Prostate gland (tissue), 2 donors: ENCODE data around the gene GTF2F1. TPM values are rescaled to one million over a fixed set of nuclear protein-coding genes. Genes with fewer than 3 reads are reported as not detected.

Experiments
- DNase-seq: peaks from one replicate; pipeline ENCODE4 v3.0.0-alpha.2; 2019; ENCODE audit warnings: low spot score
- H3K27ac ChIP-seq, 2 donors: fragments of 200-600 bp; sonication (generic); 2 replicates each; pipeline ENCODE4 v1.5.1; 2017 to 2019
- H3K27me3 ChIP-seq: fragments of 200-600 bp; sonication (generic); replicated peaks from 2 replicates; pipeline ENCODE4 v1.5.1; 2019; ENCODE audit not compliant: insufficient read depth
- H3K36me3 ChIP-seq, 2 donors: fragments of 200-600 bp; sonication (generic); 1 replicate in 1 of 2; 2 replicates in 1 of 2; pipeline versions ENCODE4 v1.5.1 to v1.8.1; 2017 to 2019
- H3K4me1 ChIP-seq: fragments of 200-600 bp; sonication (generic); replicated peaks from 2 replicates; pipeline ENCODE4 v1.5.1; 2019
- H3K4me3 ChIP-seq, 2 donors: fragments of 200-600 bp; sonication (generic); 2 replicates each; pipeline ENCODE4 v1.5.1; 2017 to 2019
- H3K9me3 ChIP-seq: fragments of 200-600 bp; sonication (generic); 2 replicates; pipeline ENCODE4 v1.5.1; 2017
- POLR2A ChIP-seq: fragments of 450-650 bp; IDR thresholded peaks from one replicate; pipeline ENCODE4 v1.6.1; 2016; ENCODE audit warnings: antibody characterized with exemption, mild to moderate bottlenecking
- POLR2AphosphoS5 ChIP-seq: sonication (generic); formaldehyde crosslinking; IDR thresholded peaks from one replicate; pipeline ENCODE4 v1.6.1; 2017; ENCODE audit warnings: antibody characterized with exemption
- WGBS: methylation state at CpG from one replicate; pipeline ENCODE4 v1.1.5; 2018; 5-methylcytosine and 5-hydroxymethylcytosine counted together
- intact Hi-C: fragments of 100-400 bp; cut with DNase I; formaldehyde crosslinking; loops from one replicate; pipeline ENCODE4 v1.14.2; 2022
- total RNA-seq, 2 donors: library from RNA; depleted of rRNA; stranded (reverse); fragments of >200 nt; gene quantifications; one replicate each; pipeline ENCODE4 v1.1.0, GENCODE V29; 2016
- TF ChIP-seq, protein P1 (sequence below), 4 experiments: fragments of 200-600 bp in 2 of 4; fragments of 450-650 bp in 2 of 4; sonication (generic) in 2 of 4; IDR thresholded peaks; 1 replicate in 3 of 4; 2 replicates in 1 of 4; pipeline ENCODE4 v1.5.1; 2016 to 2019; ENCODE audit warnings: antibody characterized with exemption in 4 of 4, mild to moderate bottlenecking in 2 of 4, moderate library complexity in 2 of 4

GTF2F1 gene
- total RNA-seq, 2 donors from 2014 or later = 70.7 to 82.7 TPM

DNA sequence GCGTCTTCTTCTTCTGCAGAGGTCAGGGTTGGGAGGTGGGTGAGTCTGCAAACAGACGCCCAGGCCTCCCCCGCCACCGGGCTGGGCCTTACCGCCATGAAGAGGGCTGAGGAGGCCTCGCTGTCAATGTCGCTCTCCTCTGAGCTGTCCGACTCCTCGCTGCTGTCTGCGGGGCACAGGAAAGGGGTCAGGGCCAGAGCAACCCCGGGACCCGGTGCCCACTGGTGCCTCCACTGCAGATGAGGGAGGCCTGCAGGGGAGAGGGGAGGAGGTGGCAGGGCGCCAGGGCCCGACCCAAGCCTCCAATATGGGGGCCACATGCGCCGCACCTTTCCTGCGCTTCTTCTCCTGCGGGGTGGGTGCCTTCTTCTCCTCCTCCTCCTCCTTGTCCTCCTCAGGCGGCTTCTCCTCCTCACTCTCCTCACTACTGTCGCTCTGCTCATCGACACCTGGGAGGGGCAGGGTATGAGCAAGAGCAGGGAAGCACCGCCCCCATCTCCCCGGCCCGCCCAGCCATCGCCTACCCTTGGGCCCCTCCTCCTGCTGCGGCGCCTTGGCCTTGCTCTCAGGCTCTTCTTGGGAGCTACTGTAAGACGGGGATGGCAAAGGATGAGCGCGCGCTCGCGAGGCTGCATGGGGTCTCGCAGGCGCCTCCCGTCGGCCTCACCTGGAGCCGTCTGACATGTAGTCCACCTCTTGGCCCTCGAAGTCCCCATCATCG is 11.8 kb downstream of the GTF2F1 start:
- Histone ChIP-seq H3K9me3 (no peaks in the 10 kb centered on the region), H3K27me3 (no peaks in the 10 kb centered on the region), H3K4me3 (no peak overlapping the region), H3K36me3 (peaks cover 24 to 39% of the 10 kb centered on the region in 2 donors), H3K27ac (no peak overlapping the region), H3K4me1 (no peaks in the 10 kb centered on the region)
- intact Hi-C loops = no loop called here
- no peak for DNase-seq
- WGBS = 97% methylated on average over 40 of the region's 40 CpGs
- TF ChIP-seq POLR2A (no peak), POLR2AphosphoS5 (no peak)
- TF ChIP-seq, protein P1, sequence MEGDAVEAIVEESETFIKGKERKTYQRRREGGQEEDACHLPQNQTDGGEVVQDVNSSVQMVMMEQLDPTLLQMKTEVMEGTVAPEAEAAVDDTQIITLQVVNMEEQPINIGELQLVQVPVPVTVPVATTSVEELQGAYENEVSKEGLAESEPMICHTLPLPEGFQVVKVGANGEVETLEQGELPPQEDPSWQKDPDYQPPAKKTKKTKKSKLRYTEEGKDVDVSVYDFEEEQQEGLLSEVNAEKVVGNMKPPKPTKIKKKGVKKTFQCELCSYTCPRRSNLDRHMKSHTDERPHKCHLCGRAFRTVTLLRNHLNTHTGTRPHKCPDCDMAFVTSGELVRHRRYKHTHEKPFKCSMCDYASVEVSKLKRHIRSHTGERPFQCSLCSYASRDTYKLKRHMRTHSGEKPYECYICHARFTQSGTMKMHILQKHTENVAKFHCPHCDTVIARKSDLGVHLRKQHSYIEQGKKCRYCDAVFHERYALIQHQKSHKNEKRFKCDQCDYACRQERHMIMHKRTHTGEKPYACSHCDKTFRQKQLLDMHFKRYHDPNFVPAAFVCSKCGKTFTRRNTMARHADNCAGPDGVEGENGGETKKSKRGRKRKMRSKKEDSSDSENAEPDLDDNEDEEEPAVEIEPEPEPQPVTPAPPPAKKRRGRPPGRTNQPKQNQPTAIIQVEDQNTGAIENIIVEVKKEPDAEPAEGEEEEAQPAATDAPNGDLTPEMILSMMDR (IDR thresholded peaks at IDR 0.05) = no peak

- Histone ChIP-seq H3K27me3 (no peaks in the 10 kb centered on the region), H3K27ac (no peak overlapping the region), H3K9me3 (no peaks in the 10 kb centered on the region), H3K36me3 (peaks cover 24 to 39% of the 10 kb centered on the region in 2 donors), H3K4me3 (no peak overlapping the region), H3K4me1 (no peaks in the 10 kb centered on the region)
- TF ChIP-seq, protein P1 (IDR thresholded peaks at IDR 0.05) = no peak
- TF ChIP-seq POLR2A = no peak
- no peak for TF ChIP-seq POLR2AphosphoS5
- intact Hi-C loops = no loop called here
- no peak for DNase-seq
- 95% methylated on average over 3 of the region's 3 CpGs for WGBS
Observed at GRCh38 chr19:6379744-6380143, 13.2 kb downstream of the GTF2F1 start.

DNA sequence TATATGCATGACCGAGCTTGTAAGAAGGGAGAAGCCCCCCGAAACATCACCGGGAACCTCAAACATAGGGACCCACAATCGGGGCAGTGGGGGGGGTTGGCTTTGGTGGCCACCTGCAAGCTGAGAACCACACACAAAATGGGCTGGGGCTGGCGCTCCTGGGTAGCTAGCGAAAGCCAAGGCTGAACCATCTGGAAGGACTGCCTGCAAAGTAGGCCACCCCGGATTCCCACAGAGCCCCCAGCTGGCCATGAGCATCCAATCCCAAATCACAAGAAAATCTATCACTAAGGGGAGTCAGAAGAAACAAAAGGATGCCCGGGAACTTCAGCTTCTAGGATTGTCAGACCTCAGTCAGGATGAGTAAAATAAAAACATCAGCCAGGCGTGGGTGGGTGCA is 14.5 kb downstream of the GTF2F1 start:
- no peaks in the 10 kb centered on the region for H3K27me3 ChIP-seq
- TF ChIP-seq POLR2AphosphoS5 = no peak
- TF ChIP-seq POLR2A = no peak
- TF ChIP-seq, protein P1 (IDR thresholded peaks at IDR 0.05) = no peak
- H3K4me3 ChIP-seq = no peak overlapping the region
- H3K9me3 ChIP-seq = no peaks in the 10 kb centered on the region
- peaks cover 24 to 33% of the 10 kb centered on the region in 2 donors for H3K36me3 ChIP-seq
- intact Hi-C loops = no loop called here
- WGBS = 78% methylated on average over 9 of the region's 9 CpGs
- H3K27ac ChIP-seq = no peak overlapping the region
- peaks cover 3% of the 10 kb centered on the region for H3K4me1 ChIP-seq
- DNase-seq = no peak

DNA sequence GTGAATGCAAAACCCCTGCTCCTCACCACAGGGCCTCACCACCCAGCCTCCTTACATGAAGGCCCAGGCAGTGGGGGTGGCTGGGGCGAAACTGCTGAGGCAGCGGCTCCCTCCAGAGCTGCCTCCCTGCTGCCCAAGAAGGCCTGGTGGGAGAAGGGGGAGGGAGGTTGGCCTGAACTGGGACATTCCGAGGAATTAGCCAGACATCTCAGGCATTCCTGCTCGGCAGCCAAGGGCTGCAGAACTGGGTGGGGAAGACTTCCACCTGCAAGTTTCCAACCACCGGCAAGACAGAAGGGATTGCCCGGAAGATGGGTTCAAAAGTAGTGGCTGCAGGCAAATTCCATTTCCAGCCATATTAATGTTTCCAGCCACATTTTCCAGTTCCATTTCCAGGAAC is 14.9 kb downstream of the GTF2F1 start:
- peaks cover 3% of the 10 kb centered on the region for H3K4me1 ChIP-seq
- no peak overlapping the region for H3K27ac ChIP-seq
- no peak for DNase-seq
- H3K27me3 ChIP-seq = no peaks in the 10 kb centered on the region
- no peak overlapping the region for H3K4me3 ChIP-seq
- intact Hi-C loops = no loop called here
- WGBS = 34% methylated on average over 6 of the region's 6 CpGs
- H3K36me3 ChIP-seq = peaks cover 22 to 28% of the 10 kb centered on the region in 2 donors
- H3K9me3 ChIP-seq = no peaks in the 10 kb centered on the region
- TF ChIP-seq POLR2A (no peak), POLR2AphosphoS5 (no peak)
- TF ChIP-seq, protein P1 (IDR thresholded peaks at IDR 0.05) = no peak

GRCh38 chr19:6376512-6377190 is 16.3 kb downstream of the GTF2F1 start:
- DNase-seq = no peak
- Histone ChIP-seq H3K36me3 (peaks cover 16 to 23% of the 10 kb centered on the region in 2 donors), H3K27me3 (no peaks in the 10 kb centered on the region), H3K9me3 (no peaks in the 10 kb centered on the region), H3K4me3 (no peak overlapping the region), H3K4me1 (peaks cover 3% of the 10 kb centered on the region), H3K27ac (no peak overlapping the region)
- 68% methylated on average over 19 of the region's 19 CpGs for WGBS
- TF ChIP-seq, protein P1 (IDR thresholded peaks at IDR 0.05) = no peak
- TF ChIP-seq POLR2A (no peak), POLR2AphosphoS5 (no peak)
- intact Hi-C loops = no loop called here
